ENCODE measurements around the gene PTP4A1. TPM values are rescaled to one million over a fixed set of nuclear protein-coding genes. Genes with fewer than 3 reads are reported as not detected.

PTP4A1 gene
- total RNA-seq, 2 donors from 2014 or later, result 37.2 to 42.6 TPM

DNA sequence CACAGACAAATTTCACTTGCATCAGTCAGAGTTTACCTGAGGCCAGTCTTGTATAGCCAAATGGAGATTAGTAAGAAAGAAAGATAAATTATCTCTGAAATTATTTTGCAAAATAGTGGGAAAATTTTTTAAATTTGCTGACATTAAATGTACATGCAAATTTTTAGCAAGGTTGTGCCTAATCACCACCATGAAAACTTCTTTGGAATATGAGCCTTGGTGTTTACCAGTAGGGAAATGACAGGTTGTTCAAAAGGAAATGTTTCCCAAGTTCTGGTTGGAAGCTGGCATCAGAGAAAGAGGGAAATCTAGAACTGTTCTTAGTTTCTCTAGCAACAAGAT lies 34.4 kb upstream of the PTP4A1 start:
- peaks cover 100% of the 10 kb centered on the region for H3K27me3 ChIP-seq (ENCODE audit: control insufficient read depth, insufficient read depth, low read length, poor library complexity, severe bottlenecking)
- no peak overlapping the region for H3K4me3 Mint-ChIP-seq
- no peak for DNase-seq
- TF ChIP-seq, protein P1, sequence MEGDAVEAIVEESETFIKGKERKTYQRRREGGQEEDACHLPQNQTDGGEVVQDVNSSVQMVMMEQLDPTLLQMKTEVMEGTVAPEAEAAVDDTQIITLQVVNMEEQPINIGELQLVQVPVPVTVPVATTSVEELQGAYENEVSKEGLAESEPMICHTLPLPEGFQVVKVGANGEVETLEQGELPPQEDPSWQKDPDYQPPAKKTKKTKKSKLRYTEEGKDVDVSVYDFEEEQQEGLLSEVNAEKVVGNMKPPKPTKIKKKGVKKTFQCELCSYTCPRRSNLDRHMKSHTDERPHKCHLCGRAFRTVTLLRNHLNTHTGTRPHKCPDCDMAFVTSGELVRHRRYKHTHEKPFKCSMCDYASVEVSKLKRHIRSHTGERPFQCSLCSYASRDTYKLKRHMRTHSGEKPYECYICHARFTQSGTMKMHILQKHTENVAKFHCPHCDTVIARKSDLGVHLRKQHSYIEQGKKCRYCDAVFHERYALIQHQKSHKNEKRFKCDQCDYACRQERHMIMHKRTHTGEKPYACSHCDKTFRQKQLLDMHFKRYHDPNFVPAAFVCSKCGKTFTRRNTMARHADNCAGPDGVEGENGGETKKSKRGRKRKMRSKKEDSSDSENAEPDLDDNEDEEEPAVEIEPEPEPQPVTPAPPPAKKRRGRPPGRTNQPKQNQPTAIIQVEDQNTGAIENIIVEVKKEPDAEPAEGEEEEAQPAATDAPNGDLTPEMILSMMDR (conservative IDR thresholded peaks at IDR 0.05), result no peak
- H3K9ac ChIP-seq (ENCODE audit: extremely low read depth, low read length, poor library complexity, severe bottlenecking), result no peak overlapping the region
- H3K4me1 ChIP-seq (ENCODE audit: control insufficient read depth, insufficient read depth, low read length), result no peaks in the 10 kb centered on the region
- H3K4me3 ChIP-seq (ENCODE audit: low read length), result no peak overlapping the region
- no peak overlapping the region for H3K27ac Mint-ChIP-seq
- no peaks in the 10 kb centered on the region for H3K9me3 Mint-ChIP-seq
- no peak overlapping the region for H3K27ac ChIP-seq (ENCODE audit: low read depth, low read length)
- H3K27me3 Mint-ChIP-seq (ENCODE audit: insufficient read depth), result peaks cover 97% of the 10 kb centered on the region
- H3K36me3 ChIP-seq (ENCODE audit: control insufficient read depth, insufficient read depth, low read length), result no peaks in the 10 kb centered on the region
- H3K4me1 Mint-ChIP-seq, result peaks cover 6% of the 10 kb centered on the region
- no peaks in the 10 kb centered on the region for H3K9me3 ChIP-seq (ENCODE audit: control insufficient read depth, low read length)
- no peaks in the 10 kb centered on the region for H3K36me3 Mint-ChIP-seq (ENCODE audit: low read depth)

DNA sequence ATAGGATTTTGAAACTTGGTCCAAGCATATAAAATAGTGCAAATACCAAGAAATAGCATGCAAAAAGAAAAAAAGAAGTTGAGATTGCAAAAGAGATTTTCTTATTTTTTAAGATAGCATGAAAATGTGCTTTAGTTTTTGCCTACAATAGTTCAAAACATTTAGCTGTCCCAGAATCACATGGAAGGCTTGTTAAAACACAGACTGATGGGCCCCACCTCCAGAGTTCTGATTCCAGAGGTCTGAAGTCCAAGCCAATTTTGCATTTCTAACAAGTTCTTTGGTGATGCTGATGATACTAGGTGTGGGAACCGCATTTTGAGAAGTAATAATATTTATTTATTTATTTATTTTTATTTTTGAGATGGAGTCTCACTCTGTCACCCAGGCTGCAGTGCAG lies 33.7 kb upstream of the PTP4A1 start:
- no peaks in the 10 kb centered on the region for H3K36me3 Mint-ChIP-seq (ENCODE audit: low read depth)
- no peak overlapping the region for H3K9ac ChIP-seq (ENCODE audit: extremely low read depth, low read length, poor library complexity, severe bottlenecking)
- peaks cover 97% of the 10 kb centered on the region for H3K27me3 Mint-ChIP-seq (ENCODE audit: insufficient read depth)
- no peak overlapping the region for H3K27ac ChIP-seq (ENCODE audit: low read depth, low read length)
- TF ChIP-seq, protein P1 (conservative IDR thresholded peaks at IDR 0.05), result no peak
- no peaks in the 10 kb centered on the region for H3K36me3 ChIP-seq (ENCODE audit: control insufficient read depth, insufficient read depth, low read length)
- no peaks in the 10 kb centered on the region for H3K9me3 Mint-ChIP-seq
- WGBS, 2 experiments (ENCODE audit: insufficient coverage in 1 of 2, insufficient read length in 1 of 2), result no CpG with 5 or more reads among the region's 1 CpG
- no peaks in the 10 kb centered on the region for H3K4me1 ChIP-seq (ENCODE audit: control insufficient read depth, insufficient read depth, low read length)
- DNase-seq, result no peak
- H3K27ac Mint-ChIP-seq, result no peak overlapping the region
- no peaks in the 10 kb centered on the region for H3K9me3 ChIP-seq (ENCODE audit: control insufficient read depth, low read length)
- H3K4me3 ChIP-seq (ENCODE audit: low read length), result no peak overlapping the region
- no peak overlapping the region for H3K4me3 Mint-ChIP-seq
- peaks cover 100% of the 10 kb centered on the region for H3K27me3 ChIP-seq (ENCODE audit: control insufficient read depth, insufficient read depth, low read length, poor library complexity, severe bottlenecking)
- H3K4me1 Mint-ChIP-seq, result peaks cover 6% of the 10 kb centered on the region

DNA sequence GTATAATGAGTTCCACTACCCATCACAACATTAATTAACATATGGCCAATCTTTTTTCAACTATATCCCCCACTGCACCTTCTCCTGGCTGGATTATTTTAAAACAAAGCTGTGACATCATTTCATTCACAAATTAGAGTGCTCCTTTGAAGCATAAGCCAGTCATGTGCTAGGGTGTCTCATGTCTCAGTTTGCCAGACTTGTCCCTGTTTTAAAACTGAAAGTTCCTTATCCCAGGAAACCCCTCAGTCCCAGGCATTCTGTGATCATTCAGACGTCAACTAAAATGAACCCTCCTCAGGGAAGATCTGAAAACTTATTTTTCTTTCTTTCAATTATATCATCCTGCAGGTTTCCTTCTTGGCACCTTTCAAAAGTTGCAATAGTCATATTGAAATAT lies 29.3 kb upstream of the PTP4A1 start:
- no peak for DNase-seq
- no peak overlapping the region for H3K9ac ChIP-seq (ENCODE audit: extremely low read depth, low read length, poor library complexity, severe bottlenecking)
- no peaks in the 10 kb centered on the region for H3K36me3 ChIP-seq (ENCODE audit: control insufficient read depth, insufficient read depth, low read length)
- no peak overlapping the region for H3K27ac ChIP-seq (ENCODE audit: low read depth, low read length)
- H3K9me3 Mint-ChIP-seq, result no peaks in the 10 kb centered on the region
- no peaks in the 10 kb centered on the region for H3K4me1 Mint-ChIP-seq
- H3K4me1 ChIP-seq (ENCODE audit: control insufficient read depth, insufficient read depth, low read length), result no peaks in the 10 kb centered on the region
- H3K27me3 Mint-ChIP-seq (ENCODE audit: insufficient read depth), result peaks cover 95% of the 10 kb centered on the region
- TF ChIP-seq, protein P1 (conservative IDR thresholded peaks at IDR 0.05), result no peak
- no peaks in the 10 kb centered on the region for H3K36me3 Mint-ChIP-seq (ENCODE audit: low read depth)
- H3K27me3 ChIP-seq (ENCODE audit: control insufficient read depth, insufficient read depth, low read length, poor library complexity, severe bottlenecking), result peaks cover 97% of the 10 kb centered on the region
- H3K9me3 ChIP-seq (ENCODE audit: control insufficient read depth, low read length), result no peaks in the 10 kb centered on the region
- 68% methylated on average over 1 of the region's 1 CpG; no CpG with 5 or more reads in 1 of the 2 experiments for WGBS, 2 experiments (ENCODE audit: insufficient coverage in 1 of 2, insufficient read length in 1 of 2)
- no peak overlapping the region for H3K4me3 Mint-ChIP-seq
- no peak overlapping the region for H3K27ac Mint-ChIP-seq
- H3K4me3 ChIP-seq (ENCODE audit: low read length), result no peak overlapping the region

Measured in endodermal cell (in vitro differentiated cells).